HTR-8/SVneo (cell line): Measurements from ENCODE around the gene AJM1.
"Not testable (repeated sequence)": the region's sequence is repeated elsewhere in the genome, so short reads cannot be mapped to it uniquely, and the experiment has no call there.

Experiments
- DNase-seq: peaks from one replicate; pipeline ENCODE4 v3.0.0; 2011; ENCODE audit warnings: low spot score, mixed read lengths; ENCODE audit not compliant: insufficient read length
- FAIRE-seq: peaks from 2 replicates; lab custom pipeline; 2011; peaks lifted over from hg19 to GRCh38; lab: Jason Lieb, UNC

The AJM1 gene

DNA sequence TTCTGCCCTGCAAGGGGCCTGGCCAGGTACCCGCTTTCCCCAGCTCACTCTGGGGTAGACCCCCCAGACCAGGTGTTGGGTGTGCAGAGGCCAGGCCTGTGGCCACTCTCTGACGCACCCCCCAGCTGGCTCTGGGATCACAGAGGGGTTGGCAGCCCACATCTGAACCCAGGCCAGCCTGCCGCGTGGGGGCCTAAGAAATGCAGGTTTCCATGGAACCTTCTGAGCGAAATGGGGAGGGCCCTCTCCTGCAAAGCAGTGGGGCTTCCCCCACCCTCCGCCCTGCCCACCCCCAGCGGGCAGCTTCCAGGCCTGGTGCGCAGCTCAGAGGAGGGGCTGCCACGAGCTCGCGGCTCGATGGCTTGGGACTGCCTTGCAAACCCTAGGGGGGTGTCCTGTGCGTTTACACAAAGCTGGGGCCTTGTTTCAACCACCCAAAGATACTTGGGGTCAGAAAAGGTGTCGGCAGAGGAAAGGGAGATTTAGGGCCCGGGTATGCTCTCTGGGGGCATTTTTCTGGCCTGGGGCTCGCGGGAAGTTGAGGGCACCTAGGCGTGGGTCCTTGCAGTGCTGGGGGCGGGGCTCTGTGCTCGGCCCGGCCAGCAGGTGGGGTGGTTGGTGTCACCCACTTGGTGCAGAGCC, 1.0 kb downstream of the AJM1 start:
- not testable (repeated sequence) for FAIRE-seq, DNase-seq

DNA sequence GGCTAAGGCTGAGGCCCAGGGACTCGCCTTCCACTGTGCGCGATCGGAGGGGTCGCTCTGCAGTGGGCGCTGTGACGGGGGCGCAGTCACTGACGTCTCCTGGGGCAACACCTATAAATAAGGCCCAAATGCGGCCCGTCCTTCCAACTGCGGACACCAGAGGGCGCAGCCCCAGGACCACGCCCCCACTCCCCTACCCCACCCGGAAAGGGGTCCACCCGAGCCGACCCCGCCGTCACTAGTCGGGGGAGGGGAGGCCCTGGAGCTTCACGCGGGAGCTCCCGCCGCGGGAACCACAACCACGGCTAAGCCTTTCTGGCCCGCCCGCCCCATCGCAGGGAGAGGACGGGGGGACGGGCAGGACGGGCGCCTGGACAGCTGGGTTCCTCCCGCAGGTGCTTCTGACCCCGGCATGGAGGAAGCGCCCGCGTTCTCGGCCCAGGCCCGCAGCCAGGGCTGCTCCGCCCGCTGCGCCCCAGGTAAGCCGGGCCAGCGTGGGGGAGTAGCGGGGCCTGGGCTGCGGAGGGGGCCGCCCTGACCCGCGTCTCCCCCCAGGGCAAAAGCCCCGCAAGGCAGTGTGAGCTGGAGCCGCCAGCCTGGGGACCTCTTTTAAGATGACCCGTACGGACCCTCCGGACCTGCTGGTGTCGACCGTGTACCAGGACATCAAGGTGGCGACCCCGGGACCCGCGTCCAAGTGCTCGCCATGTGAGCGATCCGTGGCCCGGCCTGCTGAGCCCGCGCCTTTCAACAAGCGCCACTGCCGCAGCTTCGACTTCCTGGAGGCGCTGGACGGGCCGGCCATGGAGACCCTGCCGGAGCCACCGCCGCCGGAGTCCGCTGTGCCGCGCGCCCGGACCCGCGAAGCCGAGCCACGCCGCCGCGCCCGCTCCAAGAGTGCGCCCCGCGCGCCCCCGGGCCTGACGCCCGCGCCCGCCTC, 1.8 kb downstream of the AJM1 start:
- FAIRE-seq, DNase-seq: not testable (repeated sequence)

DNA sequence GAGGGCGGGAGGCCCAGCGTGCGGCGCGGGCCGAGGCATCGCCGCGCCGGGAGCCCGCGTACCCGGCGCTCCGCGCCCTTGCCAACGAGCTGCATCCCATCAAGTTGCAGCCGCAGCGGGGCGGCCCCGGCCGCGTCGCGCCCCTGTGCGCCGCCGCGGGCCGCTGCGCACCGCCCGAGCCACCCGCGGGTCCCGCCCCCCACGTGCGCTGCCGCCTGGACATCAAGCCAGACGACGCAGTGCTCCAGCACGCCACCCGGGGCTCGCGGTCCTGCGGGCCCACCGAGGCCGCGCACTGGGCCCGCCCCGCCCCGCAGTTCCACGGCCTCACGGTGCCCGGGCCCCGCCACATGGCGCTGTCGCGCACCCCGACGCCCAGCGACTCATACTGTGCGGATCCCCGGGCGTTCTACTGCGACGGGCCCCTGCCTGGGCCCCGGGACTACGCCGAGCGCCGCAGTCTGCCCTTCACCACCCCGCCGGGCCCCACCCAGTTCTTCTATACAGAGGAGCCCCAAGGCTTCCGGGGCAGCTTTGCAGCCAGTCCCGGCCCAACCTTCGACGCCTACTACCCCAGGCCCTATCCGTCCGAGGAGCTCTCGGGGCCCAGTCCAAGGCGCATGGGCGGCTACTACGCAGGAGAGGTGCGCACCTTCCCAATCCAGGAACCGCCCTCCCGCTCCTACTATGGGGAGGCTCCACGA, 2.6 kb downstream of the AJM1 start:
- FAIRE-seq (no peak), DNase-seq (no peak)

DNA sequence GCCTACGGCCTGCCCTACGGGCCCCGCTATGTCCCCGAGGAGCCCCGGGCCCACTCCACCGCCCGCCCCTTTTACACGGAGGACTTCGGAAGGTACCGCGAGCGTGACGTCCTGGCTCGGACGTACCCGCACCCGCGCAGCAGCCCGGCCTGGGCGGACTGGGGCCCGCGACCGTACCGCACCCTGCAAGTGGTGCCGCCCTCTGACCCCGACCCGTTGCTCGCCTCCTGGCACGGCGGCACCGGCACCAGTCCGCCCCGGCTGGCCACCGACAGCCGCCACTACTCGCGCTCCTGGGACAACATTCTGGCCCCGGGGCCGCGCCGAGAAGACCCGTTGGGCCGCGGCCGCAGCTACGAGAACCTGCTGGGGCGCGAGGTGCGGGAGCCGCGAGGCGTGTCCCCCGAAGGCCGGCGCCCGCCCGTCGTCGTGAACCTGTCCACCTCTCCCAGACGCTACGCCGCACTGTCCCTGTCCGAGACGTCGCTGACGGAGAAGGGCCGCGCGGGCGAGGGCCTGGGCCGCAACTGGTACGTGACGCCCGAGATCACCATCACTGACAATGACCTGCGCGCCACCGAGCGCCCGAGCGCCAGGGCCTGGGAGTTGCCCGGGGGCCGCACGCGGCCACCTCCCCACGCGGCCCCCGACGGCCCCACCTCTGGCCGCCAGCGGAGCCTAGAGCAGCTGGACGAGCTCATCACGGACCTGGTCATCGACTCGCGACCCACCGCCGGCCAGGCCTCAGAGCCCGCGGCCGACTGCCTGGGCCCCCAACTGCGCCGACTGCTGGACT, 3.4 kb downstream of the AJM1 start:
- FAIRE-seq (no peak), DNase-seq (no peak)

DNA sequence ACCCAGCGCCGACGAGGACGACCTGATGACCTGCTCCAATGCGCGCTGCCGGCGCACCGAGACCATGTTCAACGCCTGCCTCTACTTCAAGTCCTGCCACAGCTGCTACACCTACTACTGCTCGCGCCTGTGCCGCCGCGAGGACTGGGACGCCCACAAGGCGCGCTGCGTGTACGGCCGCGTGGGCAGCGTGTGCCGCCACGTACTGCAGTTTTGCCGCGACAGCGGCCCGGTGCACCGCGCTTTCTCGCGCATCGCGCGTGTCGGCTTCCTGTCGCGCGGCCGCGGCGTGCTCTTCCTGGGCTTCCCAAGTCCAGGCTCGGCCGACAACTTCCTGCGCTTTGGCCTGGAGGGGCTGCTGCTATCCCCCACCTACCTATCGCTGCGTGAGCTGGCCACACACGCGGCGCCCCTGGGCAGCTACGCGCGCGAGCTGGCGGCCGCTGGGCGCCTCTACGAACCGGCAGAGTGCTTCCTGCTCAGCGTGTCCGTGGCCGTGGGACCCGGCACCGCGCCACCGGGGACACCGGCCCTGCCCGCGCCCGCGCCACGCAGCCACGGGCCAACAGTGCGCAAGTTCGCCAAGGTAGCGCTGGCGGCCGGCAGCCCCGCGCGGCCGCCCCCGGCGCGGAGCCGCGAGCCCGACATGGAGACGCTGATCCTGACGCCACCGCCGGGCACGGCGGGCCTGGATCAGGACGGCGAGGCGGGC, 4.3 kb downstream of the AJM1 start:
- FAIRE-seq (no peak), DNase-seq (no peak)

DNA sequence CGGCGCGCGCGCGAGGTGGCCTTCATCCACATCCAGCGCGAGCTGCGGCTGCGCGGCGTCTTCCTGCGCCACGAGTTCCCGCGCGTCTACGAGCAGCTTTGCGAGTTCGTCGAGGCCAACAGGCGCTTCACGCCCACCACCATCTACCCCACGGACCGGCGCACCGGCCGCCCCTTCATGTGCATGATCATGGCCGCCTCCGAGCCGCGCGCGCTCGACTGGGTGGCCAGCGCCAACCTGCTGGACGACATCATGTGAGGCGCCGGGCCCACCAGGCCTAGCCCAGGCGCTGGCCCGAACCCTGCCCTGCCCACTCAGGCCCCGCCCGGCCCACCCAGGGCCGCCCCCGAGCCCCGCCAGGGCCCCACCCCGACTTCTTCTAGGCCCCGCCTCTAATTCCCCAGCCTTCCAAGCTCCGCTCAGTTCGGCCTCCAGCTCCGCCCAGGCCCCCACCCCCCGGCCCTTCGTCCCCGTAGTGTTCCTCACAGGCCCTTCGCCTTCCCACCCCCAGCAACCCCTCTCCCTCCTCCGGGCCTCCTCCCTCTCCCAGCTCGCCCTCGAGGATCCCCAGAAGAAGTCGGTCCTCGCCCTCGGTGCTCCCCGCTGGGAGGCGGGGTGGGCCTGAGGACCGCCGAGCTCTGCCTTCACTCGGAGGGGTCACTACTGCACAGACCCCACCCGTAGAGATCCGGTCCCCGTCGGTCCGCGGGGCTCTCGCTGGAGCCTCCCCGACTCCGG, 5.0 kb downstream of the AJM1 start:
- FAIRE-seq = no peak
- DNase-seq = peak; percentile 27

DNA sequence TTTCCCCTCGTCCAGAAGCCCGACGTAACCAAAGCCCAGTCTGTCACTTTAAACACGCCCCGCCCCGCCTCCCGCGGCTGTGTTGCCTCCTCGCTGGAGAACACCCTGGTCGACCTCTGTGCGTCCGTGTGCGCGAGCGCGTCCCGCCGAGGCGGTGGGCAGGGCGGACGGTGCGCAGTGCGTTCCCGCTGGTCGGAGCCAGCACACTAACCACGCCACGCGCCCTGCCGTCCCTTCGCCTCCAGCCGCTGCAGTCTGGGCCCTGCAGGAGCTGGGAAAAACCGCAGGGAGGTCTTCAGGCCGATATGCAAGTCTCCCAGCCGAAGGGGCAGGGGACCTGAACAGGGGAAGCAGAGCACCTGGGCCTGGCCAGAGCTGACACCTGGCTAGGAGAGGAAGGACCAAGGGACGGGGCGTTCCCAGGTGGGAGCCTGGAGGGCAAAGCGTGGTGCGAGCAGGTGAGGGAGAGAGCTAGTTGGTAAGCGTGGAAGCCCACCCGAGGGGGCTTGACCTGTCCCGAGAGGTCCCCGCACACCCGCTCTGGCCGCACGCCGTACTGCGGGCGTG, 5.6 kb downstream of the AJM1 start:
- FAIRE-seq (peak; percentile 85), DNase-seq (peak; percentile 64)

DNA sequence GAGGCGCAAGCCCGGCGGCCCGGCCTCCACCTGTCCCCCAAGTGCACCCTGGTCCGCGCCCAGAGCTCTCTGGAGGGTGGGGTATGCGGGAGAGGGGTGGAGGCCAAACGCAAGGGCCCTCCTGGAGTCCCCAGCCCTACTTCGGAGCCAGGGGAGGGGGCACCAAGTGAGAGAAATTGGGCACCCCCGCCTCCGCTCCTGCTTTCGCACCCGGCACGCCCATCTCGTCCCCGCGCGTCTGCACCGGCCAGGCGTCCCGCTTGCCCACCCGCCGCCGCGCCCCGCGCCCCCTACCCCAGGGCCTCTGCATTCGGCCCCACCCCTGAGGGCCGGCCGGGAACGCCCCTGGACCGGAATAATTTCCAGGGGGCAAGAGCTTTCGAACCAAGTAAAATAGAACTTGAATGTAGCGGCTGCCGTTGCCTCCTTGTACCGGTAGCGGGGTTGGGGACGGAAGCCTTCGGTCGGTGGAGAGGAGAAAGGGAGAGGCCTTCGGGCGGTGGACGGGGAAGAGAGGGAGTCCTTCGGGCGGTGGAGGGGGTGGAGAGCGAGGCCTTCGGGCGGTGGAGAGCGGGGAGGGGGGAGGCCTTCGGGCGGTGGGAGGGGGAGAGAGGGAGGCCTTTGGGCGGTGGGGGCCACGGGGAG, 6.2 kb downstream of the AJM1 start:
- DNase-seq (no peak), FAIRE-seq (no peak)

DNA sequence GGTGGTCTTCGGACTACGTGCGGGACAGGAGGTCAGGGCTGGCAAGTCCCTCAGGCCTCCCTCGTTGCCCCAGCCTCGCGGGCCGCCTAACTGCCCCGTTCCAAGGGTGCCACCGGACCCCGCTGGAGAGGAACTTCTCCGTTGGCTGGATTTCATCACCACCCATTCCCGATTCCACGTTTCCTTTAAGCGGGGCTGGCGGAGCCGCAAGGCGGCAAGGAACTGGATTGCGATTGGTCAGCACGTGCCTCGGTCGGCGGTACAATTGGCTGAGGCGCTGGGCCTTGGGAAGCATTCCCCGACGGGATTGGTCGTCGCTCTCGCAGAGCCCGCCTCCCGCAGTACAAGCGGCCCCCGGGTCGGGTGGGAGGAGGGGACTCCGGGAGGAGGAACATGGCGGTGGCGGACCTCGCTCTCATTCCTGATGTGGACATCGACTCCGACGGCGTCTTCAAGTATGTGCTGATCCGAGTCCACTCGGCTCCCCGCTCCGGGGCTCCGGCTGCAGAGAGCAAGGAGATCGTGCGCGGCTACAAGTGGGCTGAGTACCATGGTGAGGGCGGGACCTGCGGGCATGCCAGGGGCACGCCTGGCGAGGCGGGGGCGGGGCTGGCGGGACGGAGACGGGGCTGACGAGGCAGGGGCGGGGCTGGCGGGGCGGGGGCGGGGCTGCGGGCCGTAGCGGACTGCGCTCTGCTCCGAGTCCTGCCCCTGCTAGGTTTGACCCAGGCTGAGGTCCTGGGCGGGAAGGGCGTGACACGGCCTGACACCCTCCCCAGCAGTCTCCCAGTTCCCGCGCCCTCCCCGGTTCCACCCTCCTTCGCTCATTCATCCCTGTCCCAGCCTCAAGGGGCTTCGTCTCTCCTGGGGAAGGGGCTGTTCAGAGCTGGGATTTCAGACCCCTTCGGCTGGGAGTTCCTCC, 7.0 kb downstream of the AJM1 start, which contains the start of gene PHPT1:
TSS of gene PHPT1 (plus strand) at position 372 of the 922 bp plus-strand sequence. CDS start at position 394, 22 bp downstream.
- FAIRE-seq (peak; percentile 88), DNase-seq (peak; percentile 98)

DNA sequence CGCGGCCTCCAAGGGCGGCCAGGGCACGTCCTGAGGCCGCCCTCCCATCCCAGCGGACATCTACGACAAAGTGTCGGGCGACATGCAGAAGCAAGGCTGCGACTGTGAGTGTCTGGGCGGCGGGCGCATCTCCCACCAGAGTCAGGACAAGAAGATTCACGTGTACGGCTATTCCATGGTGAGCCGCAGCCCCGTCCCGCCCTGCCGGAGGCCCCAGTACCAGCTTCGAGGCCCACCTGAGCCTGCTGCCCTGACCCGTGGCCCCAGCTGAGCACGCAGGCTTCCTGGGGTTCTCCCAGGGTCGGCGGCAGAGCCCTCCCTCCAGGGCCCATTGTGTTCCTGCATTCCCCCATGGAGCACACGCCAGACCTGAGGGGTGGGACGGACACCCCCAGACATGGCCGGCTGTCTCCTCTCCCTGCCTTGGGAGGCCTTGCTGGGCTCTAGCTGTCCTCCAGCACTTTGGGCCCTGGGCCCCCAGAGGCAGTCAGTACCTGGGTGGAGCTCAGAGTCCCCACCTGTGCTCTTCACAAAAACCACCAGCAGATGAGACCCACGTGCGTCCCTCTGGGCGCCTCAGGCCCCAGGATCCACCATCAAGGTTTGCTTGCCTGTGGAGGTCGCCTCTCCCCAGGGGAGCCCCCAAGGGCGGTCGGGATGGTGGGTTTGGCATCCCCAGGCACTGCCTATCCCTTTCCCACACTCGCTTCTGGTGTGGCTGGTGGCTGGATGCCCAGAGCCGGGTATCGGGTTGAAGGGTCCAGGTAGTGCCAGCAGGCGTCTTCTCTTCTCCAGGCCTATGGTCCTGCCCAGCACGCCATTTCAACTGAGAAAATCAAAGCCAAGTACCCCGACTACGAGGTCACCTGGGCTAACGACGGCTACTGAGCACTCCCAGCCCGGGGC, 7.9 kb downstream of the AJM1 start:
- DNase-seq = no peak
- no peak for FAIRE-seq

DNA sequence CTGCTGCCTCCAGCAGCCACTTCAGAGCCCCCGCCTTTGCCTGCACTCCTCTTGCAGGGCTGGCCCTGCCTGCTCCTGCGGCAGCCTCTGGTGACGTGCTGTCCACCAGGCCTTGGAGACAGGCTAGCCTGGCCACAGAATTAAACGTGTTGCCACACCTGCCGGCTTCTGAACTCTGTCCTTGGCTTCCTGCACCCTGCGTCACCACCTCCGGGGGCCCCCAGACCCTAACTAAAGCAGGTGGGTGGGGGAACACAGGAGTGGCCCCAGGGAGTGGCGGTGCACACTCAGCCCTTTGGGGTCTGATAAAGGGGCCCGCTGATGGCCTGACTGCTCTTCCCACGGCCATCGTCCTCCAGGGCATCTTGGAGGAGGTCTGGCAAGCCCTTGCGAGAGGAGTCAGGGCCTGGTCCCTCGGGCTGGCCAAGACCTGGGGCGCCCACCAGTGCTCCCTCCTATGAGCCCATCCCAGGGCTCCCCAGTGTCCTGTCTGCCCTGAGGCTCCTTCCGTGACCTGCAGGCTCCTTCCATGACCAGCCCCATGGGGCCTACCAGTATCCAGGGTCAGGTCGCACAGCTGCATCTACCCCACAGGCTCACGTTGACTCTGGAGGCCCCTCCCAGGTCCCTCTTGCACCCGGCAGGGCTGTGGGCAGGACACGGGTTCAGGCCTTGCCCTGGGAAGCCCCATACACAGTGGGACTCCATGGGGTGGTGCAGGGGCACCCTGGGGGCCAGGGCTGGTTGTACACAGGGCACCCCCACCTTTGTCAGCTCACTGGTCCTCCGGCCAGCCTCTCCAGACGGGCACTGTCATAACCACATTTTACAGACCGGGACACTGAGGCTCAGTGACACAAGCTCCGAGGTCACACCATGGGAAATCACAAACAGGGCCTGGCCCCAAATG, 8.8 kb downstream of the AJM1 start:
- FAIRE-seq = no peak
- DNase-seq = no peak

DNA sequence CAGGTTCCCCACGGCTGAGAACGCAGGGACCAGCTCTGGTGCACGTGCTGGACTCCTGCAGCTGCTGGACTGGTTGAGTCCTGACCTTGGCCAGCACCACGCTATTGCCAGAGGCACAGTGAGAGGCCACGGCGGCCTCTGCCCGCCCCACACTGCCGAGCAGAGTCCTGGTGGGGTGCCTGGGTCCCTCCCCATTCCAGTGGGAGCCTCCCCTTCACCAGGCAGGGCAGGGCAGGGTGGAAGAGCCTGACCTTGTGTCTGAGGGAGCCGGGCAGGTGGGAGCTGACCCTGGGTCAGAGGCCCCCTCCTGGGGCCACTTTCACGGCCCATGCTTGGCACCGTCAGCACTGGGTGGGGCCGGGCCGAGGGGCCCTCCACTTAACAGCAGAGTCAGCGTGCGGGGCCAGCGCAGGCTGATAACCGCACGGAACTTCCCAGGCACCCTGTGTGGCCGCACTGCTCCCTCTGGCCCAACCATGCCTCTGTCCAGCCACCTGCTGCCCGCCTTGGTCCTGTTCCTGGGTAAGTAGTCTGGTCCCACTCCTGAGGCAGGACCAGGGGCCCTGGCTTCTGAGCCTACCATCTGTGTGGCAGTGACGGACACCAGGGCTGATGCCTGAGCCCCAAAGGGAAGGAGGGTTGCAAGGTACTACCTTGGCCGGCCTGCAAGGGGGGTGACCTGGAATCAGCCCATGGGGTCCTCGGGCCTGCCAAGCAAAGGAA, 9.8 kb downstream of the AJM1 start, which contains the start of gene MAMDC4:
TSS of gene MAMDC4 (plus strand) at position 406 of the 723 bp plus-strand sequence. CDS start at position 477, 71 bp downstream.
- DNase-seq = no peak
- FAIRE-seq = no peak

DNA sequence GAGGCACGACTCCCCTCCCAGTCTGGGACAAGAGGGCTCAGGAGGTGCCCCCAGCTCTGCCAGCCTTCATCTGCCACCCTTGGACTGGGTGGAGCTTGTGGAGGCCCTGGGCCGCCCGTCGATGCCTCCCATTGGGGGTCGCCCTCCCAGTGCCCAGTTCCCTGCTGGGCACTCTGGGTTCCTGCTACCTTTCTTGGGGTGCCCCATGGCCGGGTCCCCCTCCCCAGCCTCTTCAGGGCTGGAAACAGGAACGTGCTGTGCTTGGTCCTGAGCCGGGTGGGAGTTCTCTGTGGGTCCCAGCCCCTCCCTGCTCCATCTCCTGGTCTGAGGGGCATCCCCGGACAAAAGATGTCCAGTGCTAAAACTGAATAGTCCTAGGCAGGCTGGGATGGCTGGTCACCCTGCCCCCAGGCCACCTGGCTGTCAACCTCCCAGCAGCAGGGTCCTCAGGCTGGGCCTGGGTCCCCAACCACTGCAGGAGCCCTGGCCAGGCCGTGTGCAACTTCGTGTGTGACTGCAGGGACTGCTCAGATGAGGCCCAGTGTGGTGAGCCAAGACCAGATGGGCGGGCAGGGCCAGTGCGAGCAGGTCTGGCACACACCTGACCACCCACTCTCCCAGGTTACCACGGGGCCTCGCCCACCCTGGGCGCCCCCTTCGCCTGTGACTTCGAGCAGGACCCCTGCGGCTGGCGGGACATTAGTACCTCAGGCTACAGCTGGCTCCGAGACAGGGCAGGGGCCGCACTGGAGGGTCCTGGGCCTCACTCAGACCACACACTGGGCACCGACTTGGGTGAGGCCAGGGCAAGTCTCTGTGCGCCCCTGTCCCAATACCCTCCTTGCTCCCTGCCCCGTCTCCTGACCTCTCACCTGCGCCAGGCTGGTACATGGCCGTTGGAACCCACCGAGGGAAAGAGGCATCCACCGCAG, 10.7 kb downstream of the AJM1 start:
- no peak for DNase-seq
- FAIRE-seq = no peak
